ENCODE results near the gene TBCK.
"Not testable (repeated sequence)": the region's sequence is repeated elsewhere in the genome, so short reads cannot be mapped to it uniquely, and the experiment has no call there.

The TBCK gene

GRCh38 chr4:106114270-106114669 lies 201.7 kb downstream of the TBCK start:
- no peak for DNase-seq (ENCODE audit: low read depth)

GRCh38 chr4:106111778-106112469 lies 204.1 kb downstream of the TBCK start:
- DNase-seq (ENCODE audit: low read depth) = not testable (repeated sequence)

- no peak for DNase-seq (ENCODE audit: low read depth)
These were observed 206.1 kb downstream of the TBCK start for GRCh38 chr4:106109929-106110328.

GRCh38 chr4:106105697-106106096 lies 210.3 kb downstream of the TBCK start:
- DNase-seq (ENCODE audit: low read depth) = no peak

GRCh38 chr4:106104276-106104675 lies 211.7 kb downstream of the TBCK start:
- DNase-seq (ENCODE audit: low read depth) = no peak

GRCh38 chr4:106096454-106096853 lies 219.6 kb downstream of the TBCK start:
- no peak for DNase-seq (ENCODE audit: low read depth)

GRCh38 chr4:106095408-106095807 lies 220.6 kb downstream of the TBCK start:
- no peak for DNase-seq (ENCODE audit: low read depth)

GRCh38 chr4:106092361-106093040 lies 223.5 kb downstream of the TBCK start:
- no peak for DNase-seq (ENCODE audit: low read depth)

GRCh38 chr4:106090826-106091225 lies 225.2 kb downstream of the TBCK start:
- no peak for DNase-seq (ENCODE audit: low read depth)

- DNase-seq (ENCODE audit: low read depth) = no peak
These were observed 232.9 kb downstream of the TBCK start for GRCh38 chr4:106083065-106083464.

GRCh38 chr4:106080376-106080775 lies 235.6 kb downstream of the TBCK start:
- DNase-seq (ENCODE audit: low read depth) = no peak

- no peak for DNase-seq (ENCODE audit: low read depth)
These were observed 236.4 kb downstream of the TBCK start for GRCh38 chr4:106079616-106080015.

- DNase-seq (ENCODE audit: low read depth) = no peak
These were observed 251.0 kb downstream of the TBCK start for GRCh38 chr4:106065018-106065417.

- DNase-seq (ENCODE audit: low read depth) = no peak
These were observed 253.0 kb downstream of the TBCK start for GRCh38 chr4:106063009-106063408.

GRCh38 chr4:106062452-106062875 lies 253.5 kb downstream of the TBCK start:
- DNase-seq (ENCODE audit: low read depth) = no peak

- DNase-seq (ENCODE audit: low read depth) = no peak
These were observed 257.1 kb downstream of the TBCK start for GRCh38 chr4:106058921-106059320.

- no peak for DNase-seq (ENCODE audit: low read depth)
These were observed 259.1 kb downstream of the TBCK start for GRCh38 chr4:106056914-106057313.

GRCh38 chr4:106051514-106051913 lies 264.5 kb downstream of the TBCK start:
- DNase-seq (ENCODE audit: low read depth) = no peak

- DNase-seq (ENCODE audit: low read depth) = no peak
These were observed 266.5 kb downstream of the TBCK start for GRCh38 chr4:106049490-106049889.

- no peak for DNase-seq (ENCODE audit: low read depth)
These were observed 267.6 kb downstream of the TBCK start for GRCh38 chr4:106048250-106048971.

GRCh38 chr4:106046083-106046482 lies 269.9 kb downstream of the TBCK start:
- DNase-seq (ENCODE audit: low read depth) = no peak

- DNase-seq (ENCODE audit: low read depth) = no peak
These were observed 274.6 kb downstream of the TBCK start for GRCh38 chr4:106041294-106042002.

Measured in stimulated activated CD8-positive, alpha-beta memory T cell treated with anti-CD3 and anti-CD28 coated beads, Interleukin-15, amount 100 ng/mL, for 24 hours (primary cell).